K562 (cell line): ENCODE results near the gene RCC1. TPM values are rescaled to one million over a fixed set of nuclear protein-coding genes. Genes with fewer than 3 reads are reported as not detected.
A peak's percentile ranks its signal among the peaks of the same experiment; 100 is the strongest.

Experiments used
- AFF1 ChIP-seq, 2 experiments: fragments of 450-650 bp; IDR thresholded peaks; 2 replicates each; pipeline ENCODE4 v1.6.1; 2018; ENCODE audit warnings: mild to moderate bottlenecking in 2 of 2, low read depth in 1 of 2; ENCODE audit not compliant: partially characterized antibody in 2 of 2
- BCL6 ChIP-seq: fragments of 250-450 bp; sonication (Bioruptor Pico); IDR thresholded peaks from 2 replicates; pipeline ENCODE4 v1.4.0; 2020
- BCOR ChIP-seq: fragments of 450-650 bp; IDR thresholded peaks from 2 replicates; pipeline ENCODE4 v1.6.1; 2016
- BDP1 ChIP-seq: IDR thresholded peaks from 3 replicates; pipeline ENCODE4 v1.6.1; 2011; ENCODE audit not compliant: insufficient read length, insufficient read depth
- CHCHD3 ChIP-seq: fragments of 250-450 bp; sonication (Bioruptor Pico); IDR thresholded peaks from 2 replicates; pipeline ENCODE4 v2.1.2; 2022; ENCODE audit warnings: mild to moderate bottlenecking
- FOXO4 ChIP-seq: fragments of 450-650 bp; formaldehyde crosslinking; IDR thresholded peaks from 2 replicates; pipeline ENCODE4 v1.4.0; 2020; ENCODE audit warnings: mild to moderate bottlenecking, moderate library complexity
- ILF3 ChIP-seq: fragments of 450-650 bp; IDR thresholded peaks from 2 replicates; pipeline ENCODE4 v1.6.1; 2018; ENCODE audit warnings: antibody characterized with exemption, mild to moderate bottlenecking, moderate library complexity, borderline replicate concordance
- MLLT1 ChIP-seq, 2 experiments: fragments of 450-650 bp; IDR thresholded peaks; 2 replicates each; pipeline ENCODE4 v1.6.1; 2016
- MYBL2 ChIP-seq, 2 experiments: fragments of 450-650 bp in 1 of 2; sonication (generic) in 1 of 2; formaldehyde crosslinking in 1 of 2; IDR thresholded peaks; 2 replicates each; pipeline versions ENCODE4 v1.6.1 to v1.8.1; 2017 to 2022; ENCODE audit warnings: borderline replicate concordance in 1 of 2, inconsistent platforms in 1 of 2, low read depth in 1 of 2, mild to moderate bottlenecking in 1 of 2, missing genetic modification reagents in 1 of 2, moderate library complexity in 1 of 2
- MYC ChIP-seq, 2 experiments: fragments of 250-450 bp in 1 of 2; sonication (Bioruptor Pico) in 1 of 2; IDR thresholded peaks; 2 replicates each; pipeline versions ENCODE4 v1.5.1 to v1.6.1; 2012 to 2021; ENCODE audit warnings: low read depth in 2 of 2, borderline replicate concordance in 1 of 2, improper control_type of control experiment in 1 of 2, low read length in 1 of 2, mild to moderate bottlenecking in 1 of 2, moderate library complexity in 1 of 2
- NR2C1 ChIP-seq, 2 experiments: fragments of 450-650 bp; IDR thresholded peaks; 2 replicates each; pipeline ENCODE4 v1.6.1; 2017; ENCODE audit warnings: mild to moderate bottlenecking in 2 of 2, antibody characterized with exemption in 1 of 2, inconsistent platforms in 1 of 2, missing compliant biosample characterization in 1 of 2, missing genetic modification characterization in 1 of 2
- POU5F1 ChIP-seq: fragments of 150-350 bp; IDR thresholded peaks from 2 replicates; pipeline ENCODE4 v1.6.1; 2014; ENCODE audit warnings: borderline replicate concordance, low read length, low read depth, mild to moderate bottlenecking; ENCODE audit not compliant: partially characterized antibody
- TFAM ChIP-seq: fragments of 250-450 bp; sonication (Bioruptor Pico); conservative IDR thresholded peaks from 2 replicates; pipeline ENCODE4 v1.5.0; 2021; ENCODE audit warnings: mild to moderate bottlenecking, moderate library complexity
- ZNF507 ChIP-seq: conservative IDR thresholded peaks from 2 replicates; pipeline ENCODE4 v1.6.1; 2017; ENCODE audit warnings: missing genetic modification characterization, missing compliant biosample characterization
- polyA plus RNA-seq, 8 experiments: library from polyadenylated mRNA; depleted of rRNA in 4 of 8; stranded (reverse) in 5 of 8; unstranded in 3 of 8; fragments of >200 nt; fragmentation: Nextera tagmentation in 2 of 8; fragmentation: Illumina TruSeq in 1 of 8; extraction: Ambion mirVana in 2 of 8; extraction: Trizol in 1 of 8; gene quantifications; 2 replicates each; pipeline versions ENCODE4 v1.2.1 to v1.2.3, GENCODE V29; 2011 to 2014; ENCODE audit warnings: inconsistent platforms in 1 of 8, missing spikeins in 1 of 8
- total RNA-seq, 7 experiments: library from RNA; depleted of rRNA in 6 of 7; stranded (reverse); fragments of >200 nt in 6 of 7; fragmentation: Illumina TruSeq in 2 of 7; extraction: Trizol in 2 of 7; gene quantifications; 2 replicates each; pipeline versions ENCODE4 v1.2.1 to v1.2.3, GENCODE V29; 2011 to 2021; ENCODE audit warnings: low replicate concordance in 1 of 7
- TF ChIP-seq, protein P1 (sequence below): fragments of 200-800 bp; sonication (Bioruptor generic); IDR thresholded peaks from 2 replicates; pipeline ENCODE4 v1.6.1; 2016; ENCODE audit warnings: missing genetic modification characterization, missing compliant biosample characterization

The RCC1 gene
- total and polyA plus RNA-seq, 9 of the 15 experiments (the other 6 are each of a cell fraction or from before 2014, with no cell fraction given) = 16.4 to 202 (median 107) TPM

DNA sequence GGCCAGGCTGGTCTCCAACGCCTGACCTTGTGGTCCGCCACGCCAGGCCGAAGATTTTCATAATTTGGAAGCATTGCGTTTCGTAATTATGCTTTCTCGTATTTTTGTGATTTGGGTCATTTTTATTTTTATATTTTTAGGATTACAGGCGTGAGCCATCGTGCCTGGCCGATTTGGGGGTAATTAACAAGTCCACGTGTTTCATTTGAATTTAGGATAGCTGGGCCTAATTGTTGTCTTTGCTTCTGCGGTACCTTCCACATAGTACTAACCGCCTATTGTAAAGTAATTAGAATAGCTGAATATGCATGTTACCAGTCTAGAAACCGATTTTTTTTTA is 1.0 kb downstream of the RCC1 start (continued):
- no peak for TF ChIP-seq BCOR
- TF ChIP-seq FOXO4 (CRISPR knock-in tag) = no peak
- TF ChIP-seq CHCHD3 (CRISPR knock-in tag) = no peak
- TF ChIP-seq, protein P1, sequence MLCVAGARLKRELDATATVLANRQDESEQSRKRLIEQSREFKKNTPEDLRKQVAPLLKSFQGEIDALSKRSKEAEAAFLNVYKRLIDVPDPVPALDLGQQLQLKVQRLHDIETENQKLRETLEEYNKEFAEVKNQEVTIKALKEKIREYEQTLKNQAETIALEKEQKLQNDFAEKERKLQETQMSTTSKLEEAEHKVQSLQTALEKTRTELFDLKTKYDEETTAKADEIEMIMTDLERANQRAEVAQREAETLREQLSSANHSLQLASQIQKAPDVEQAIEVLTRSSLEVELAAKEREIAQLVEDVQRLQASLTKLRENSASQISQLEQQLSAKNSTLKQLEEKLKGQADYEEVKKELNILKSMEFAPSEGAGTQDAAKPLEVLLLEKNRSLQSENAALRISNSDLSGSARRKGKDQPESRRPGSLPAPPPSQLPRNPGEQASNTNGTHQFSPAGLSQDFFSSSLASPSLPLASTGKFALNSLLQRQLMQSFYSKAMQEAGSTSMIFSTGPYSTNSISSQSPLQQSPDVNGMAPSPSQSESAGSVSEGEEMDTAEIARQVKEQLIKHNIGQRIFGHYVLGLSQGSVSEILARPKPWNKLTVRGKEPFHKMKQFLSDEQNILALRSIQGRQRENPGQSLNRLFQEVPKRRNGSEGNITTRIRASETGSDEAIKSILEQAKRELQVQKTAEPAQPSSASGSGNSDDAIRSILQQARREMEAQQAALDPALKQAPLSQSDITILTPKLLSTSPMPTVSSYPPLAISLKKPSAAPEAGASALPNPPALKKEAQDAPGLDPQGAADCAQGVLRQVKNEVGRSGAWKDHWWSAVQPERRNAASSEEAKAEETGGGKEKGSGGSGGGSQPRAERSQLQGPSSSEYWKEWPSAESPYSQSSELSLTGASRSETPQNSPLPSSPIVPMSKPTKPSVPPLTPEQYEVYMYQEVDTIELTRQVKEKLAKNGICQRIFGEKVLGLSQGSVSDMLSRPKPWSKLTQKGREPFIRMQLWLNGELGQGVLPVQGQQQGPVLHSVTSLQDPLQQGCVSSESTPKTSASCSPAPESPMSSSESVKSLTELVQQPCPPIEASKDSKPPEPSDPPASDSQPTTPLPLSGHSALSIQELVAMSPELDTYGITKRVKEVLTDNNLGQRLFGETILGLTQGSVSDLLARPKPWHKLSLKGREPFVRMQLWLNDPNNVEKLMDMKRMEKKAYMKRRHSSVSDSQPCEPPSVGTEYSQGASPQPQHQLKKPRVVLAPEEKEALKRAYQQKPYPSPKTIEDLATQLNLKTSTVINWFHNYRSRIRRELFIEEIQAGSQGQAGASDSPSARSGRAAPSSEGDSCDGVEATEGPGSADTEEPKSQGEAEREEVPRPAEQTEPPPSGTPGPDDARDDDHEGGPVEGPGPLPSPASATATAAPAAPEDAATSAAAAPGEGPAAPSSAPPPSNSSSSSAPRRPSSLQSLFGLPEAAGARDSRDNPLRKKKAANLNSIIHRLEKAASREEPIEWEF (CRISPR knock-in tag) = no peak
- no peak for TF ChIP-seq MYBL2 (IDR thresholded peaks at IDR 0.05; ENCODE audit: low read depth)
- TF ChIP-seq MYBL2 (CRISPR knock-in tag; IDR thresholded peaks at IDR 0.05; ENCODE audit: borderline replicate concordance) = no peak
- TF ChIP-seq BDP1 = no peak
- TF ChIP-seq POU5F1 = no peak
- TF ChIP-seq MLLT1 (IDR thresholded peaks at IDR 0.05) = peak; percentile 96
- TF ChIP-seq ZNF507 (tag) = no peak
- no peak for TF ChIP-seq NR2C1 (IDR thresholded peaks at IDR 0.05)
- TF ChIP-seq NR2C1 (tag; IDR thresholded peaks at IDR 0.05) = no peak
- peak; percentile 63 for TF ChIP-seq MYC (IDR thresholded peaks at IDR 0.05; ENCODE audit: low read depth, low read length)
- no peak for TF ChIP-seq MYC (CRISPR knock-in tag; IDR thresholded peaks at IDR 0.05; ENCODE audit: borderline replicate concordance, low read depth)
- TF ChIP-seq AFF1 (IDR thresholded peaks at IDR 0.05; ENCODE audit: low read depth in 1 of 2, partially characterized antibody in 2 of 2) = peak; percentile 31 to 67
- 0 out of 2 replicates have a peak, but pooled peaks have one; percentile 36 for TF ChIP-seq ILF3
- no peak for TF ChIP-seq TFAM (CRISPR knock-in tag)
- no peak for TF ChIP-seq BCL6 (CRISPR knock-in tag)
